CD14-positive monocyte (primary cell): Measurements from ENCODE around the gene ZNF621. TPM values are rescaled to one million over a fixed set of nuclear protein-coding genes. Genes with fewer than 3 reads are reported as not detected.
"Not testable (repeated sequence)": the region's sequence is repeated elsewhere in the genome, so short reads cannot be mapped to it uniquely, and the experiment has no call there.

Experiments
- DNase-seq, 3 donors: peaks; one replicate each; pipeline ENCODE4 v3.0.0-alpha.2; 2011 to 2022
- H2AFZ ChIP-seq: 2 replicates; pipeline ENCODE4 v1.6.0; 2012; ENCODE audit warnings: mild to moderate bottlenecking, low read depth, low read length, inconsistent platforms; ENCODE audit not compliant: insufficient read depth, poor library complexity, severe bottlenecking
- H3K27ac ChIP-seq, 2 donors: 1 replicate in 1 of 2; 2 replicates in 1 of 2; pipeline ENCODE4 v1.5.1; 2012 to 2013; ENCODE audit warnings: low read length in 2 of 2, control low read depth in 1 of 2, inconsistent platforms in 1 of 2, low read depth in 1 of 2, mild to moderate bottlenecking in 1 of 2
- H3K27me3 ChIP-seq, 2 donors: one replicate each; pipeline versions ENCODE4 v1.6.0 to v1.6.1; 2011 to 2013; ENCODE audit warnings: low read length in 2 of 2; ENCODE audit not compliant: control insufficient read depth in 2 of 2, insufficient read depth in 2 of 2
- H3K36me3 ChIP-seq, 2 donors: replicated peaks in 1 of 2; 1 replicate in 1 of 2; 2 replicates in 1 of 2; pipeline versions ENCODE4 v1.5.1 to v1.6.1; 2012 to 2013; ENCODE audit warnings: low read length in 2 of 2, control low read depth in 1 of 2, inconsistent platforms in 1 of 2, mild to moderate bottlenecking in 1 of 2; ENCODE audit not compliant: insufficient read depth in 2 of 2, control insufficient read depth in 1 of 2
- H3K4me1 ChIP-seq, 2 donors: 1 replicate in 1 of 2; 2 replicates in 1 of 2; pipeline versions ENCODE4 v1.5.1 to v1.6.1; 2012 to 2013; ENCODE audit warnings: low read length in 2 of 2, control low read depth in 1 of 2, inconsistent platforms in 1 of 2, mild to moderate bottlenecking in 1 of 2, moderate library complexity in 1 of 2; ENCODE audit not compliant: insufficient read depth in 2 of 2, control insufficient read depth in 1 of 2
- H3K4me2 ChIP-seq: replicated peaks from 2 replicates; pipeline ENCODE3; 2012; ENCODE audit warnings: low read length, moderate library complexity, mild to moderate bottlenecking; ENCODE audit not compliant: poor library complexity, severe bottlenecking; ENCODE audit errors: extremely low read depth
- H3K4me3 ChIP-seq, 3 experiments: fragments of 200-600 bp in 1 of 3; sonication (generic) in 1 of 3; replicated peaks in 1 of 3; 1 replicate in 2 of 3; 2 replicates in 1 of 3; pipeline ENCODE4 v1.5.1; 2011 to 2013; ENCODE audit warnings: low read length in 3 of 3, mild to moderate bottlenecking in 3 of 3, control low read depth in 2 of 3, low read depth in 2 of 3, inconsistent platforms in 1 of 3, moderate library complexity in 1 of 3
- H3K79me2 ChIP-seq: 2 replicates; pipeline ENCODE4 v1.6.0; 2012; ENCODE audit warnings: mild to moderate bottlenecking, control low read depth, inconsistent platforms, low read length, moderate library complexity; ENCODE audit not compliant: insufficient read depth
- H3K9ac ChIP-seq: 2 replicates; pipeline ENCODE4 v1.6.0; 2017; ENCODE audit warnings: low read length, mild to moderate bottlenecking; ENCODE audit not compliant: insufficient read depth, poor library complexity, severe bottlenecking
- H3K9me3 ChIP-seq, 2 donors: replicated peaks in 1 of 2; 1 replicate in 1 of 2; 2 replicates in 1 of 2; pipeline versions ENCODE4 v1.5.1 to v1.6.1; 2012 to 2013; ENCODE audit warnings: low read length in 2 of 2, control low read depth in 1 of 2; ENCODE audit not compliant: control insufficient read depth in 1 of 2, insufficient read depth in 1 of 2
- H4K20me1 ChIP-seq: 2 replicates; pipeline ENCODE4 v1.6.0; 2012; ENCODE audit warnings: mild to moderate bottlenecking, low read length, control low read depth, moderate library complexity; ENCODE audit not compliant: insufficient read depth
- H3K27ac Mint-ChIP-seq, 7 donors: one replicate each; pipeline ENCODE4 v1.8.0; 2020; ENCODE audit warnings: mild to moderate bottlenecking in 7 of 7, mixed read lengths in 7 of 7, moderate library complexity in 6 of 7, inconsistent platforms in 2 of 7
- H3K27me3 Mint-ChIP-seq, 3 donors: one replicate each; pipeline ENCODE4 v1.8.0; 2021 to 2022; ENCODE audit warnings: low read depth in 3 of 3, mild to moderate bottlenecking in 3 of 3, mixed read lengths in 3 of 3, moderate library complexity in 3 of 3, inconsistent platforms in 1 of 3
- H3K36me3 Mint-ChIP-seq, 2 donors: one replicate each; pipeline ENCODE4 v1.8.0; 2020; ENCODE audit warnings: mixed read lengths in 2 of 2, inconsistent platforms in 1 of 2, mild to moderate bottlenecking in 1 of 2
- H3K4me1 Mint-ChIP-seq: one replicate; pipeline ENCODE4 v1.8.0; 2020; ENCODE audit warnings: mild to moderate bottlenecking, mixed read lengths
- H3K4me3 Mint-ChIP-seq, 2 donors: one replicate each; pipeline ENCODE4 v1.8.0; 2020; ENCODE audit warnings: mild to moderate bottlenecking in 2 of 2, mixed read lengths in 2 of 2, moderate library complexity in 1 of 2
- H3K9me3 Mint-ChIP-seq, 7 donors: one replicate each; pipeline ENCODE4 v1.8.0; 2020 to 2022; ENCODE audit warnings: mixed read lengths in 7 of 7, mild to moderate bottlenecking in 6 of 7, moderate library complexity in 6 of 7, inconsistent platforms in 2 of 7
- WGBS: methylation state at CpG from one replicate; pipeline ENCODE4 v1.1.5; 2013; ENCODE audit warnings: missing lambda C conversion rate; ENCODE audit not compliant: insufficient coverage; 5-methylcytosine and 5-hydroxymethylcytosine counted together
- intact Hi-C, 2 donors: fragments of 100-400 bp; cut with micrococcal nuclease; formaldehyde crosslinking; loops; one replicate each; pipeline versions ENCODE4 v1.15.0 to v1.15.1; 2023
- polyA plus RNA-seq, 3 donors: library from polyadenylated mRNA; depleted of rRNA in 1 of 3; unstranded in 2 of 3; stranded (reverse) in 1 of 3; fragments of 300-500 nt in 2 of 3; fragments of >200 nt in 1 of 3; fragmentation: Illumina TruSeq in 2 of 3; gene quantifications; 1 replicate in 2 of 3; 2 replicates in 1 of 3; pipeline ENCODE4 v1.2.3, GENCODE V29; 2012 to 2021
- TF ChIP-seq, protein P1 (sequence below): fragments of 200-600 bp; IDR thresholded peaks from one replicate; pipeline ENCODE4 v1.8.0; 2022; ENCODE audit warnings: antibody characterized with exemption, mild to moderate bottlenecking

Gene ZNF621
- polyA plus RNA-seq, 3 donors = 1.1 to 12.2 (median 2.0) TPM

- TF ChIP-seq, protein P1, sequence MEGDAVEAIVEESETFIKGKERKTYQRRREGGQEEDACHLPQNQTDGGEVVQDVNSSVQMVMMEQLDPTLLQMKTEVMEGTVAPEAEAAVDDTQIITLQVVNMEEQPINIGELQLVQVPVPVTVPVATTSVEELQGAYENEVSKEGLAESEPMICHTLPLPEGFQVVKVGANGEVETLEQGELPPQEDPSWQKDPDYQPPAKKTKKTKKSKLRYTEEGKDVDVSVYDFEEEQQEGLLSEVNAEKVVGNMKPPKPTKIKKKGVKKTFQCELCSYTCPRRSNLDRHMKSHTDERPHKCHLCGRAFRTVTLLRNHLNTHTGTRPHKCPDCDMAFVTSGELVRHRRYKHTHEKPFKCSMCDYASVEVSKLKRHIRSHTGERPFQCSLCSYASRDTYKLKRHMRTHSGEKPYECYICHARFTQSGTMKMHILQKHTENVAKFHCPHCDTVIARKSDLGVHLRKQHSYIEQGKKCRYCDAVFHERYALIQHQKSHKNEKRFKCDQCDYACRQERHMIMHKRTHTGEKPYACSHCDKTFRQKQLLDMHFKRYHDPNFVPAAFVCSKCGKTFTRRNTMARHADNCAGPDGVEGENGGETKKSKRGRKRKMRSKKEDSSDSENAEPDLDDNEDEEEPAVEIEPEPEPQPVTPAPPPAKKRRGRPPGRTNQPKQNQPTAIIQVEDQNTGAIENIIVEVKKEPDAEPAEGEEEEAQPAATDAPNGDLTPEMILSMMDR = no peak
- Histone ChIP-seq H4K20me1 (no peaks in the 10 kb centered on the region), H3K27ac (no peak overlapping the region), H3K27me3 (no peaks in the 10 kb centered on the region), H3K79me2 (no peaks in the 10 kb centered on the region), H2AFZ (no peak overlapping the region), H3K4me2 (no peak overlapping the region), H3K4me3 (no peak overlapping the region), H3K9me3 (no peaks in the 10 kb centered on the region), H3K9ac (no peak overlapping the region), H3K36me3 (no peaks in the 10 kb centered on the region), H3K4me1 (no peaks in the 10 kb centered on the region)
- no peak overlapping the region for H3K27ac Mint-ChIP-seq
- DNase-seq = no peak
- peaks cover 10 to 18% (median 14%) of the 10 kb centered on the region in 7 donors for H3K9me3 Mint-ChIP-seq
- H3K36me3 Mint-ChIP-seq = no peaks in the 10 kb centered on the region
- H3K4me1 Mint-ChIP-seq = no peaks in the 10 kb centered on the region
- no peaks in the 10 kb centered on the region for H3K27me3 Mint-ChIP-seq
- WGBS = 97% methylated on average over 5 of the region's 7 CpGs
- intact Hi-C loops = no loop called here
- H3K4me3 Mint-ChIP-seq = no peak overlapping the region
These were observed 32.9 kb downstream of the ZNF621 start for GRCh38 chr3:40557575-40558161.

GRCh38 chr3:40562482-40562881, 37.7 kb downstream of the ZNF621 start:
- WGBS = 96% methylated on average over 7 of the region's 9 CpGs
- H4K20me1 ChIP-seq, H3K4me1 Mint-ChIP-seq, H3K36me3 ChIP-seq, DNase-seq, H3K9me3 ChIP-seq, H3K4me3 Mint-ChIP-seq, H3K79me2 ChIP-seq, H3K9ac ChIP-seq, H3K27ac Mint-ChIP-seq, H3K27me3 ChIP-seq, H3K4me1 ChIP-seq, H2AFZ ChIP-seq, H3K27ac ChIP-seq, H3K27me3 Mint-ChIP-seq, H3K4me2 ChIP-seq, H3K36me3 Mint-ChIP-seq, intact Hi-C loops, H3K4me3 ChIP-seq: not testable (repeated sequence)
- peaks cover 10 to 22% (median 17%) of the 10 kb centered on the region in 7 donors for H3K9me3 Mint-ChIP-seq

DNA sequence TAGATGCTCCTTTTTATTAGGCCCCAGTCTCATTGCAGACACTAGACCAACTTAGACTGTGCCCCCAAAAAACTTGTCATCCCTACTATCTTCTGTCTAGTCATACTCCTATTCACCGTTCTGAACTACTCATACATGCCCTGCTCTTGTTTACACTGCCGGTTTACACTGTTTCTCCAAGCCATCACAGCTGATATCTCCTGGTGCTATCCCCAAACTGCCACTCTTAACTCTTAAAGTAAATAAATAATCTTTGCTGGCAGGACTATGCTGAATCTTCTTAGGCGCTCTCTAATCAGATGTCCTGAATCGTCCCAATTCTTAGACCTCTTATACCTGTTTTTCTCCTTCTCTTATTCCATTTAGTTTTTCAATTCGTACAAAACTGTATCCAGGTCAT, 40.9 kb downstream of the ZNF621 start:
- H3K27me3 ChIP-seq, H3K36me3 Mint-ChIP-seq, H3K4me3 Mint-ChIP-seq, H3K27ac ChIP-seq, intact Hi-C loops, H3K9ac ChIP-seq, H3K27me3 Mint-ChIP-seq, H4K20me1 ChIP-seq, H3K4me1 Mint-ChIP-seq, H2AFZ ChIP-seq, H3K4me1 ChIP-seq, DNase-seq, H3K9me3 ChIP-seq, H3K4me3 ChIP-seq, H3K27ac Mint-ChIP-seq, H3K4me2 ChIP-seq, H3K79me2 ChIP-seq, H3K36me3 ChIP-seq: not testable (repeated sequence)
- H3K9me3 Mint-ChIP-seq = peaks cover 10 to 29% (median 19%) of the 10 kb centered on the region in 7 donors
- WGBS = 99% methylated on average over 5 of the region's 5 CpGs
